Tongue (tissue), 2 donors: ENCODE measurements around the gene TBX4. TPM values are rescaled to one million over a fixed set of nuclear protein-coding genes. Genes with fewer than 3 reads are reported as not detected.

ENCODE experiments used
- DNase-seq: peaks from one replicate; pipeline ENCODE4 v3.0.0-alpha.2; 2015
- total RNA-seq: library from RNA; depleted of rRNA; stranded (reverse); fragments of >200 nt; gene quantifications from one replicate; pipeline ENCODE4 v1.2.3, GENCODE V29; 2014

The TBX4 gene
- total RNA-seq, 1 donor from 2014 or later, result 2.2 TPM

DNA sequence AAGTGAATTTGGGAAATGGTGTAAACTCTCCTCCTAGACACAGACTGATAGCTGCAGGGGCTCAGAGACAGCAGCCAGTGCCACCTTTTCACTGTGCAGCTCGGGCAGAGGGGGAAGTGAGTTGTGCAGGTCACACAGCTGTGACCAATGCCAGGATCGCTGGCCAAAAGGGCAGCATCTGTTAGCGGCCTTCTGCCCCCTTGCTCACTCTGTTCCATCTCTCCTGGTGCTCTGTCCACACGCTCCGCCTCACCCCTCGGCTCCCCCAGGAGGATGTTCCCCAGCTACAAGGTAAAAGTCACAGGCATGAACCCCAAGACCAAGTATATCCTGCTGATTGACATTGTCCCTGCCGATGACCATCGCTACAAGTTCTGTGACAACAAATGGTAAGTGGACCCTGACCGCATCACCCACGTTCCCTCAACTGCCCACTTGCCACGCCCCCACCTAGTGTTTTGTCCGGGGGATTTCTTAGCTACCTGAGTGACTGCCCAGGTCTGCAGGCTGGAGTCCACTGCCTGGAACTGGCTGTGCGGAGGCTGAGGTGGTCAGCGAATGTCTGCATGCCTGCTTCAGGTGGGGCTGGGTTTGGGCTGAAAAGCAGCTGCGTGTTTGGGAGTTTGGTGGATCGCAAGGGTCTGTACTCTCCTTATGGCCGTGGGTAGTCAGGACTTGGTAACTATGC is 13.5 kb downstream of the TBX4 start:
- no peak for DNase-seq

DNA sequence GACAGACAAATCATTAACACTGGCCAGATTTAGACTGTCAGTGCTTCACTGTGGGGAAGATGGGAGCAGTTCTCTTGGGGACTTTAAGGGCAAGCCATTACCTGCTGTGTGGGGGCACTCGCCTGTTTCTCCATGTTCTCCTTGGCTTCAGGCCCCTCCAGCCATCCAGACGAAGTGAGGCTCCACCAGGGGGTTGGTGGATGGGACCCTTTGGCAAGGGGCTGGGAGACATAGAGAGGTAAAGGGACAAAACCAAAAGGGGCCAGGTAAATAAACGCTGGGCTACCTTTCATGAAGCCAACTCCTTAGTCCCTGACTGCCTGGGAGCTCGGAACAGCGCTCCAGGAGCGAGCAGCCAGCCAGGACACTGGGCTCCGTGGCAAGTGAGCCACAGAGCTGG is 14.0 kb downstream of the TBX4 start:
- DNase-seq, result no peak

DNA sequence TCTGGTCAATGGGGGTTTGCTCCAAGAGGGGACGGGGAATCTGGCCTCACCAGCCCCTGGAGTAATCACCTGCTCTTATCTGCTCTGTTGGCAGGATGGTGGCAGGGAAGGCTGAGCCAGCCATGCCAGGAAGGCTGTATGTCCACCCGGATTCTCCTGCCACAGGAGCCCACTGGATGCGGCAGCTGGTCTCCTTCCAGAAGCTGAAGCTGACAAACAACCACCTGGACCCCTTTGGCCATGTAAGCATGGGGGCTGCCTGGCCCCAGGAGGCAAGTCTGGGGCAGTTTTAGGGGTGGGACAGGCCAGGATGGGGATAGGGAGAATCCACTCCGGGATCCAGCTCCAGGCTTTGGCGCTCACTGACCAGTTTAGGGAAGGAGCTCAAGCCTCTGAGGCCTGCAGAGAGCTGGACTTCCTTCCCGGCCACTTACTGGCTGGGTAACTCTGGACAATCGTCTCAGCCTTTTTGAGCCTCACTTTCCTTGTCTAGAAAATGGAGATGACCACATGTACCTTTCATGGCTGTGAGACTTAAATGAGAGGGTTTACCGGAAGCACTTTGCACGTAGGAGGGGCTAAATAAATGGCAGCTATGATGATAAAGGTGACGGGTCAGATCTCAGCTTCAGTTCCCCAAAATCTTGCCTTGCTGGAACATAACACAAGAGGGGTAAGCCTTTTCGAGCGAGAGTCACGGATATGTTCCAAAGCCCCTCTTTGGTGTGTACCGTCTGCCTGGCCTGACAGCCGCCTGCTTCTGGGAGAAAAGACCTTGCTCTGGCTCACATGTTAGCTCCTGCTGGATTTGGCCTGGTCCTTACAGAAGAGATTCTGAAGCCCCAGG is 15.4 kb downstream of the TBX4 start:
- DNase-seq, result no peak

DNA sequence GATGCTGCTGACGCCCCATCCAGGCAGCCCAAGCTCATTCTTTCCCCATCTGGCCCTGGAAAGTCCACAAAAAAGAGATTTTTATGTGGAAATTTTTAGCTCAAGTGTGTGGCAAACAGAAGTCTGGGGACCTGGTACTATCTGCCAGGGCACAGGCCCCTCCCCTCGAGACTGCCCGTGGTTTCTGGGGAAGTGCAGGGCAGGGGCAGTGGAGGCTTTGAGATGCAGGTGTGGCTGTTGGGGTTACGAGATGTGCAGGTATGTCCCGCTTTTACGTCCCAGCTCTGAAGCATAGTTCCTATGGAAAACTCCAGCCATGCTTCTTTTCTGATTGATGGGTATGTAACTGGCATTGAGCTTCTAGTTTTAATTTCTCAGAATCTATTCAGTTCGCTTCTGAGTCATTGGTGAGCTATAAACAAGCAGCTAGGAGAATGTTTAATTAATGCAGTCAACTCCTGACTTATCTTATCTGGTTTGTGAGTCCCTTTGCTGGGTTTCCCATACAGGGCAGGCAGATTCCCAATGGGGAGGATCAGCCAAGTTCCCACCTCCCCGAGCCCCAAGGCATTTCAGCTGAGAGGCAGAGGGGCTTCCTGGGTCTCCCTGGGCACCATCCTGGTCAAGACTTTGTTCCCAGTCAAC is 16.2 kb downstream of the TBX4 start:
- no peak for DNase-seq

DNA sequence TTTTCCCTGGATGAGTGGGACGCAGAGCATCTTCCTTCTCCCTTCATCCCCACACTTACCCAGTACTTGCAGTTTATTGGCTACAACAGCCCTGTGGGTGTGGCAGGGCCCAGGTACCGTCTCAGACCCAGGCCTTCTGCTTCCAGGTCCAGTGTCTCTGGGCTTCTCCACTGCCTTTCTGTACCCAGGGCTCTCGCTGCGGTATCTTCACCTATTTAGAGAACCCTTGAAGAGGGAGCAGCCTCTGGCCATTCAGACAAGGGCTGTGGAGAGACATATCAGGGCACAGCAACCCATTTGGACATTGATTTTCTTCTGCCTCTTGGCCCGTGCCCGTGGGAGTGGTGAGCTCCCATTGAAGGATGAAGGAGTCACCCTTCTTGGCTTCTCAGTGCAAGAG is 17.3 kb downstream of the TBX4 start:
- no peak for DNase-seq

DNA sequence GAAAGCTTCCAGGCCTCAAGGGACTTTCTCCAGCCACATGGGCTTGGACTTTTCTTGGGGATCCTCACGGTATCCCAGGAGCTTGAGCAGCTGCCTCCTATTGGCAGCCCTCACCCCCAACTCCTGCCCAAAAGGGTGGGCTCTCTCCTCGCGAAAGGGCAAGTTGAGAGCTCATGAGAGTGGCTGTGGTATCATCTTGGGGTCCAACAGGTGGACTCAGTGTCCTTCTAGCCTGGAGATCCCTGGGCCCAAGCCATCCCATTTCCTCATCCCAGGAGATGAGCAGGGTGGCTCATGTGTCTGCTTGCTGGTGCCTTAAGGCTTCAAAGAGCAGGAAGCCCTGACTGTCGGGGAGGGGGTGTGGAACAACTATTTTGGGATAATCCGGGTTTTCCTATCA is 17.7 kb downstream of the TBX4 start:
- DNase-seq, result no peak

DNA sequence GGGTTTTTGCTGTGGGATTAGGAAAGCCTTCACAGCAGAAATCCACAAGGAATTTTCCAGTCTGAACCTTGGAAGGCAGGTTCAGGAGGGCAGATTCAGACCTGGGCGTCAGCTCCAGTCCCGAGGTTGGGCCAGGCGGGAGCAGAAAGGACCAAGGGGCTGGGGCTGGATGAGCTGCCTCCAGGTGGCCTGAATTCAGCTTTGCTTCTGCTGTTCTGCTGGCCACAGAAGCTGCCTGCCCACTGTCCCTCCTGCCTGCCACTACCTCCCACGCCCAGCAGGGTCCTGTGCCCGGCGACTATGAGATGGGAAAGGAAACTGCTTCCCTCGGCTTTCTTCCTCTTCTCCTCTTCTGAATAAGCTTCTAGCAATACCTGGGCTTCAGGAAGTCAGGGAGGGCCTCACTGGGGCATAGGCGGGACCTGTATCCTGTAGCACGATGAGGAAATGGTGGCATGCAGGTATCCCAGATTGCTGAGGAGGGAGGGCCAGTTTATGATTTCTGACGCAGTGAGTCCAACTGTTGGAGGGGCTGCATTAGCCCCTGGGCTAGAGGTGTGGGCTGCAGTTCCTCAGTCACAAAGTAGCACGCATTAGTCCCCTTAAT is 18.4 kb downstream of the TBX4 start:
- DNase-seq, result no peak

DNA sequence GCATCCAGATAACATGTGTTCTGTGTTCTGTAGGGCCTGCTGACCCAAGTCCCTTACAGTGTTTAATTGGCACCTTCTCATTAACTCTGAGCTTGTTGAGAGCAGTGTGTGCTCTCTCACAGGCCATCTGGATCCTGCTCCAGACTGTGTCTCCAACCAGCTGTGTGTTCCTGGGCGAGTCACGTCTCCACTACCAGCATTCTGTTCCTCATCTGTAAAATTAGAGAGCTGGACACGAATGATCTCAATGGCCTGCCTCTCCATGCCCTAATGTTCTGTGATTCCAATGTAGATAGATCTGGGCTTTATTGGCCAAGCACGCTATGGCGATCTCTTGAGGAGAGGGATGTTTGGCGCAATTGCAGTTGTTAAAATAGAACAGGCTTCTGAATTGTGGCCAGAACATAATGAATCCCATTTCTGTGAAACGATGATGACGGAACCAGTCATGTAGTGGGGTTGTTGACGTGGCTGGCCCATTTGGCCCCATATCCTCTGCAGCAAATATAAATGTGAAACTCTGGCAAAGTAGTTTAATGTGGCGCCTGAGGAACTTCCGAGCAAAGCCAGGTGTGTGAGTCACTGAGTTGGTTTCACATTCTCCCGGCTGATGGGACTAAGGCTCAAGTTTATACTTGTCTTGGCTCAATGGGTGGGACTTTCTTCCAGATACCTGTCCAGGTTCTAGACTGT is 22.2 kb downstream of the TBX4 start:
- DNase-seq, result peak; percentile 66

DNA sequence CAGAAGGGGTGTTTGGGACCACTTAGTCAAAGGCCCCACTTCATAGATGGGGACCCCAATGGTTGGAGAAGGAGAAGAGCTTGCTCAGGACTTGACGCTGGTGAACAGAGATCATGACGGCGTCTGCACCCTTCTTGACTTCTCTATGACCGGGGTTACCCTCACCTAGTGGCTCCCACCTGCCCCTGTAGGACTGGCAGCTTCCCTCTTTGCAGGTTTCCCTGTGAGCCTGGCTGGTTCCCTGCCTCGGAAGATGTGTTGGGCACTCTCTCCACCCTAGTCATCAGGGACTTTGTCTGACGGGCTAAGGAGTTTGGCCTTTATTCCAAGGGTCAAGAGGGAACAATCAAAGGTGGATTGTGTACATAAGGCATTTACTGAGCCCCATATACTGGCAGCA is 22.7 kb downstream of the TBX4 start:
- DNase-seq, result no peak

DNA sequence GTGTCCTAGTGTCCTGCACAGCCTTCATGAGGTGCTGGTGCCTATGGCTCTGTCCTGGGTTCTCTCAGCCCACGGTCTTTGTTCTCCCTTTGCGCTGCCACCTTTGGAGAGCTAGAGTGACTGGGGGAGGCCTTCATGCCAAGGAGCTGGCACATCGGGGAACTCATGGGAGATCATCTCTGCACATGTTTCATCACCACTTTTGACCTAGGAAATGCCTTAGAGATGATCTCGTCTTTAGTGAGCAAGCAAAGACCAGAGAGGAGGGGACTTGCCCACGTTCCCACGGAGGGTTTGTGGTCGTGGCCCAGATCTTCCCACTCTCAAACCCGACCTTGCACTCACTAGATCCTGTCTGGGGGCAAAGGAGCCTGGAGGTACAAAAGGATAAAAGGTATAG is 23.5 kb downstream of the TBX4 start:
- DNase-seq, result no peak

DNA sequence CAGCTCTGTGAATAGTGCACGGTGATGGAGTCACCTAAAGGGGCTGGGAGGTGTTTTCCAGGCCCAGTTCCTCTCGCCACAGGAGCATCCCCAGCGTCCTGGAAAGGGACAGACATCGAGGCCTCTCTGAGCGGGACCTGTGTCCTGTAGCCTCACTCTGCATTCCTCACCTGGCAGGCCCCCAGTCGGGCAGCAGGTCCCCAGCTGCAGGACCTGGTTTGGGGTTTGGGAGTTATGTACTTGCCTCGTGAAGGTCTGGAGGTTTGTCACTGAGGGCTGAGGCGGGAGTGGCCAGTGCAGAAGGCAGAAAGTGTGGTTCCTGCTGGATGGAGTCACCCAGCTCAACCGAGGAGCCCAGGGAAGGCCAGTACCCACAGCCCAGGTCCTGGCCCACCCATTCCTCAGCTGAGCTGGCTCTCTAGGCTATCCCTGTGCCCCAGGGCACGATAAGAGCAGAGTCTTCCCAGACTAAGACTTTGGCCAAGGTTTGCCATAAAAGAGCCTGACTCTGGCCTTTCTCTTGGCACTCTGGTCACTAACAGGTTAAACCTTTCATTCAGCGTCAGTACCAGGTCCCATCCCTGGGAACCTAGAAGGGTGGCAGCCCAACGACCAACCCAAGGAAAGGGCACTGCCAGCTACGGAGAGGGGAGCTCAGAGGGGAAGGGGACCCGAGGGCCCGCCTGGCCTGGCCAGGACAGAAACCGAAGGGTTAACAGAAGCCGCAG is 24.4 kb downstream of the TBX4 start:
- DNase-seq, result no peak

DNA sequence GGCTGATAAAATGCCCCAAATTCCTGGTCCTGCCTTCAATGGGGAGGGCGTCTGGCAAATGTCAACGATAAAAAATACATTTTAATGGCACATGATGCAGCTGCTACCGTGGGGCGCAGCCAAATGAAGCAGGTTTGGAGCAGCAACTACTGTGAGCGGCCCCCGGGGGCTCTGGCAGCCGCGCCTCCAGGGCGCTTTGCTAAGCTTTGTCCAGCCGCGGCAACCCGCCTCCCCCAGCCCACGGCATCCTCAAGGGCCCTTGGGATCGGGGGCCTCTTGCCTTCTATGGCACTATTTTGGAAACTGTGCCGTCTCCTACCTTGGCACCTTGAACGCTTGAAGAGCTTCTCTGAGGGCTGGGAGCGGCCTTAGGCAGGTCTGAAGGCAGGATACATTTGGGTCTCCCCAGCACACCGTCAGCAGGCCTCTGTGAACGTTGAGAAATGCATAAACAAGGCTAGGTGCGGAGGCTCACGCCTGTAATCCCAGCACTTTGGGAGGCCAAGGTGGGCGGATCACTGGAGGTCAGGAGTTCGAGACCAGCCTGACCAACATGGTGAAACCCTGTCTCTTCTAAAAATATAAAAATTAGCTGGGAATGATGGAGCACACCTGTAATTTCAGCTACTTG is 25.1 kb downstream of the TBX4 start:
- peak; percentile 66 for DNase-seq

DNA sequence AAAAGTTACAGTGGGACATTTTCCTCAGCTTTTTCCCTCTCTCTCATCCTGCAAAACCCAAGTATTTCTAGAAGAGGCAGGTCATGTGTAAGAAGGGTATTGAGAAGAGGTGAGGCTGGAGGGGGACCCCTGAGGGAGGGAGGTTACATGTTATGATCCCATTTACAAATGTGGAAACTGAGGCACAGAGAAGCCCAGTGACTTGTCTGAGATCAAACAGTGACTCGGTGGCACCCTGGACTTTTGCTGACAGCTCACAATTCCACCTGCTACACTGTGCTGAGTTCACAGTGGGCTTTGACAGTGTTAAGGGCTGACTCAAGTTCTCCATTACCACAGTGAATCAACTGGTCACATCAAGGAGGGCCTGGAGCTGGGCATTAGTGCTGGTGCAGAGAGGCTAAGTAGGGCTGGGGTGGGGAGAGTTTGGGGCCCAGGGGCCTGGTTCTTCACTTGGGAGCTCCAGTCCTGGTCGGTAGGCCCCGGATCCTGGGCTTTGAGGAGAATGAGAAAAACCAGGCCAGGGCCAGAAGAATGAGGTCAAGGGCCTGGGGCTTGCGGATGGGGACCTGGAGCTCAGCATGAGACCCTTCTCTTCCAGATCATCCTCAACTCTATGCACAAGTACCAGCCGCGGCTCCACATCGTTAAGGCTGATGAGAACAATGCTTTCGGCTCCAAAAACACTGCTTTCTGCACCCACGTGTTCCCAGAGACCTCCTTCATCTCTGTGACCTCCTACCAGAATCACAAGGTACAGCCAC is 26.0 kb downstream of the TBX4 start:
- DNase-seq, result no peak

DNA sequence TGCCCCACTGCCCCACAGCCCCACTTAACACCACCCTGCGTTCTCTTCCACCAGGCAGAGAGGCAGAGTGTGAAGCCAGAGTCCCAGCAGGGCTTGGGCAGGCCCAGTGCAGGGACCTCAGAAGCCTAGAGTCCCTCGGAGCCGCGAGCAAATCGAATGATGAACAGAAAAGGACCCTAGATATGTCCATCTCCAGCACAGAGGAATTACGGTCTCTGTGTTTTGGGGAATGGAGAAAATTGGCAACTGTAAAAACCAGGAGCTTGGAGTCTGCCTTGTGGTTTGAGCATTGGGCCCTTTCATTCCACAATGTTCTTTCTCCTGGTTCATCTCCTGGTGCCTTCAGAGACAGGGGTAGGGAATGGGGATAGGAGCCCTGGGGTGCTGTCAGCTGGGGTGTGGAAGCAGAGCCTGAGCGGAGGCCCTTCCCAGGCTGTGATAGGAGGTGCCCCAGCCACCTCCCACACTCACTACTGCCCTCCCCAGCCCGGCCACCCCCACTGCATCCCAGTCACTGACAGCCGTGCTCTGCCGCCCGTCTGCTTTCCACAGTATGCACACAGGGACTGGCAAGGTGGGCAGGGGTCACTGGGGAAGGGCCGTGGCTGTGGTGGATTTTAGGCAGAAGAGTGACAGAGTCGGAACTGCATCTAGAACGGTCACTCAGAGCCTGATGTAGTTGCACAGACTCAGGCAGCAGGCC is 26.7 kb downstream of the TBX4 start:
- no peak for DNase-seq

DNA sequence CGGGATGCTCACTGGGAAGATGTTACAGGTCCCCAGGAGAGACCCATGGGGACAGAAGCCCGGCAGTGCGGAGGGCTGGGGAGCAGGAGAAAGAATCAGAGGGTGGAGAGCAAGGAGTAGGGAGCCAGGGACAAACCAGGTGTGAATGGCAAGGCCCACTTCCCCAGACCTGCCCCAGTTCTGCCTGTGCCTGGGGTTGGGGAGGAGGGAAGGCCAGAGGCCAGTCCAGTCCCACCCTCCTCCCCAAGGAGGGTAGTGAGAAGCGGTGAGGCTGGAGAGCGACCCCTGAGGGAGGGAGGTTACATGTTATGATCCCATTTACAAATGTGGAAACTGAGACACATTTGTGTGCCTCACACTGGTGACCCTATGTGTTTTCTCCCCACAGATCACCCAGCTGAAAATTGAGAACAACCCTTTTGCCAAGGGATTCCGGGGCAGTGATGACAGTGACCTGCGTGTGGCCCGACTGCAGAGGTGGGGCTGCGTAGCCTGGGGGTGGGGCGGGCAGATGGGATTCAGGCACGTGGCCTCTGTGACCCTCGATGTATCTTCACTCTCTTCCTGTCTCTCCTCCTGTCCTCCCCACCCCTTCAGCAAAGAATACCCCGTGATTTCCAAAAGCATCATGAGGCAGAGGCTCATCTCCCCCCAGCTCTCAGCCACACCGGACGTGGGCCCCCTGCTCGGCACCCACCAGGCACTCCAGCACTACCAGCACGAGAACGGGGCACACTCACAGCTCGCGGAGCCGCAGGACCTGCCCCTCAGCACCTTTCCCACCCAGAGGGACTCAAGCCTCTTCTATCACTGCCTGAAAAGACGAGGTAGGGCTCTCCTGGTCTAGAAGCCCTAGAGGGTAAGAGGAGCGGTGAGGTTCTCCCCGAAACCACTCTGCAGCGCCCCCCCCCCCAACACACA is 27.5 kb downstream of the TBX4 start:
- DNase-seq, result no peak

DNA sequence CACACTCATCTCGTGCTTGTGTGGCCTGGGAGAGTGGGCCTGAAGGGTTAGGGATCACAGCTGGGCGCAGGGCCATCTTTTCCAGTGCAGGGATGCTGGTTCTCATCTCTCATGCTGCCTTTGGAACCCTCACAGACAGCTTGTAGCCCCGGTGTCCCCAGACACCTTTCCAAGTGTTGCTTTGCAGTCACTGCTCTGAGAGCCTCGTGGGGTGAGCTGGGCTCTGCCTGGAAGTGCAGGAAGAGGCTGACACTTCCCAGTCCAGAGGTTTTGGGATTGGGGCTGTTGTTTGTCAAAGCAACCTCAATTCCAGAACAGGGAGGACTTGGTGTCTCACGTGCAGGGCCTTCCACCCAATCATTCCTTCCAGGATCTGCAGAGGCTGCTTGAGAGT is 28.2 kb downstream of the TBX4 start:
- no peak for DNase-seq

DNA sequence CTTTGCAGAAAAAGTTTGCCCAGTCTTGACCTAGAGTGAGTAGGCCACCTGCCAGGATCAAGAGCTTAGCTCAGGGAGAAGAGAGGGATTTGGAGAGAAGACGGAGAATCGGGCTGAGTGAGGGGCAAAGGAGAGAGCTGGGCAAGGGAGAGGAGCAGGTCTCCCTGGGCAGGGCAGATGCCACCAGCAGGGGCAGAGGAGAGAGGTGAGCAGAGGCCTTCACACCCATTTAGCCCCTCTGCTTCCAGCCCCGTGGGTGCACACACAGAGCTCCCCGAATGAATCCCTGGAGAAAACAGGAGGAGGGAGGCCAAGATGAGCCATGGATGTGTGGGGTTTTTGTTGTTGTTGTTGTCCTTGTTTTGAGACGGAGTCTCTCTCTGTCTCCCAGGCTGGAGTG is 29.2 kb downstream of the TBX4 start:
- DNase-seq, result no peak

DNA sequence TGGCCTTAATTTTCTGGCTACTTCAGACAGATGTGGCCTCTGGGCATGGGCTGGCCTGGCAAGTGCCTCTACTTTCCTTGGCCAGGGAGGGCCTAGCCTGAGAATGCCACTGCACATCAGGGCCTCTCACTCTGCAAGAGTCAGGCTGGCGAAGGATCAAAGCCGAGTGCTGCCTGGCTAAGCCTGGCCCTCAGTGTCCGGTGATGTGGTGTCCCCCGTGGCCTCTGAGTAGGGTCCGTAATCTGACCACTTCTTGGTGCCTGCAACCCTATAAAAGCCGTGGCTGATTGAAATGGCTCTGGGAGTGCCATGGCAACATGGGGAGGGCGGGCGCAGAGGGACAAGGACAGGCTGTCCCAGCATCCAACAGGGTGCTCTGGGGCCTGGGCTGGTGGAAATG is 30.2 kb downstream of the TBX4 start:
- no peak for DNase-seq

DNA sequence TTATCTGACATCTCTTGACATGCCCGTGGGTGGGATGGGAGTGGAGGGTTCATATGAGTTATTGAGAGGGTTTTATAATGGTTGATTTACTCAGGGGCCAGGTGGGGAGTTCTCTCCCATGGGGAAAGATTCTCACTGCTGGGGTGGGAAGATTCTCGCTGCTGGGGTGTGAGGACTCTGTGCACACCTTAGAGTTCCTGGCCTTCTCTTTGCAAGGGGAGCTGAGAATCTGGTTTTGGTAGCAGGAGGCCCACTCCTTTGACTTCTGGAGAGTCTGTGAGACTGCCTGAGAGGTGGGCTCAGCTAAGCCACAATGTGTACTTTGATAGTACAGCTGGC is 31.5 kb downstream of the TBX4 start:
- no peak for DNase-seq
